SK-N-SH (cell line): Measurements from ENCODE around the gene PFN1. TPM values are rescaled to one million over a fixed set of nuclear protein-coding genes. Genes with fewer than 3 reads are reported as not detected.

Source experiments
- CTCF ChIA-PET: fragments of 300-600, 350-600 bp; formaldehyde crosslinking; extraction: SDS; loops from one replicate; lab custom pipeline; 2021; lab: Yijun Ruan, JAX
- POLR2A ChIA-PET: fragments of 350-600 bp; sonication (Branson Sonifier 250); formaldehyde crosslinking; extraction: SDS; loops from one replicate; lab custom pipeline; 2020; ENCODE audit warnings: antibody characterized with exemption, inconsistent platforms; lab: Yijun Ruan, JAX
- DNase-seq: peaks from one replicate; pipeline ENCODE4 v3.0.0; 2012
- H2AFZ ChIP-seq: fragments of 200-600 bp; sonication (generic); 2 replicates; pipeline ENCODE4 v1.8.1; 2016; ENCODE audit warnings: antibody characterized with exemption, mild to moderate bottlenecking, low read depth
- H3F3A ChIP-seq: fragments of 200-600 bp; sonication (generic); replicated peaks from 2 replicates; pipeline ENCODE3; 2016; ENCODE audit warnings: antibody characterized with exemption, mild to moderate bottlenecking; ENCODE audit not compliant: insufficient read depth
- H3K27ac ChIP-seq, 2 experiments: fragments of 200-500 bp in 1 of 2; fragments of 200-600 bp in 1 of 2; sonication (Bioruptor generic) in 1 of 2; sonication (generic), shearing (Covaris generic) in 1 of 2; 2 replicates each; pipeline versions ENCODE4 v1.5.1 to v1.6.1; 2014 to 2016; ENCODE audit warnings: low read depth in 2 of 2, inconsistent platforms in 1 of 2, low read length in 1 of 2, mild to moderate bottlenecking in 1 of 2, mixed read lengths in 1 of 2
- H3K27me3 ChIP-seq: fragments of 200-600 bp; sonication (generic), shearing (Covaris generic); 2 replicates; pipeline ENCODE4 v1.6.1; 2016; ENCODE audit warnings: mixed run types; ENCODE audit not compliant: insufficient read depth
- H3K36me3 ChIP-seq, 2 experiments: fragments of 200-500 bp in 1 of 2; fragments of 200-600 bp in 1 of 2; sonication (Bioruptor generic) in 1 of 2; sonication (generic) in 1 of 2; replicated peaks in 1 of 2; 2 replicates each; pipeline versions ENCODE3 to v1.5.1; 2014 to 2016; ENCODE audit warnings: low read length in 1 of 2, mild to moderate bottlenecking in 1 of 2; ENCODE audit not compliant: insufficient read depth in 2 of 2, control insufficient read depth in 1 of 2
- H3K4me1 ChIP-seq, 2 experiments: fragments of 200-500 bp in 1 of 2; fragments of 200-600 bp in 1 of 2; sonication (Bioruptor generic) in 1 of 2; sonication (generic), shearing (Covaris generic) in 1 of 2; 2 replicates each; pipeline versions ENCODE4 v1.5.1 to v1.6.1; 2014 to 2016; ENCODE audit warnings: low read depth in 1 of 2, low read length in 1 of 2, mixed run types in 1 of 2; ENCODE audit not compliant: insufficient read depth in 2 of 2, control insufficient read depth in 1 of 2
- H3K4me2 ChIP-seq: fragments of 200-600 bp; sonication (generic), shearing (Covaris generic); 2 replicates; pipeline ENCODE4 v1.6.1; 2017; ENCODE audit warnings: mixed run types
- H3K4me3 ChIP-seq, 2 experiments: fragments of 200-500 bp in 1 of 2; fragments of 200-600 bp in 1 of 2; sonication (Bioruptor generic) in 1 of 2; sonication (generic), shearing (Covaris generic) in 1 of 2; 2 replicates each; pipeline versions ENCODE4 v1.5.1 to v1.8.1; 2014 to 2016; ENCODE audit warnings: low read depth in 2 of 2, inconsistent platforms in 1 of 2, low read length in 1 of 2, mild to moderate bottlenecking in 1 of 2, mixed read lengths in 1 of 2, moderate library complexity in 1 of 2
- H3K79me2 ChIP-seq: fragments of 200-600 bp; sonication (generic); 2 replicates; pipeline ENCODE4 v1.8.1; 2017; ENCODE audit warnings: mild to moderate bottlenecking; ENCODE audit not compliant: insufficient read depth
- H3K9ac ChIP-seq: fragments of 200-600 bp; sonication (generic); 2 replicates; pipeline ENCODE4 v1.6.1; 2017; ENCODE audit warnings: mixed run types
- H3K9me2 ChIP-seq: fragments of 200-600 bp; sonication (generic); 2 replicates; pipeline ENCODE4 v1.6.1; 2017; ENCODE audit warnings: mixed run types
- H3K9me3 ChIP-seq: fragments of 200-600 bp; sonication (generic); 2 replicates; pipeline ENCODE4 v1.6.1; 2017; ENCODE audit warnings: mixed run types, mild to moderate bottlenecking, moderate library complexity
- H4K20me1 ChIP-seq: fragments of 200-600 bp; sonication (generic); 2 replicates; pipeline ENCODE4 v1.6.1; 2017; ENCODE audit warnings: mild to moderate bottlenecking, mixed run types; ENCODE audit not compliant: insufficient read depth
- CHD2 ChIP-seq: fragments of 150-350 bp; IDR thresholded peaks from 2 replicates; pipeline ENCODE4 v1.6.1; 2018; ENCODE audit warnings: low read length; ENCODE audit not compliant: partially characterized antibody
- EZH2phosphoT487 ChIP-seq: fragments of 200-600 bp; sonication (generic); IDR thresholded peaks from 2 replicates; pipeline ENCODE4 v1.6.1; 2017; ENCODE audit warnings: low read depth, mixed run types, mild to moderate bottlenecking, antibody characterized with exemption, moderate library complexity, borderline replicate concordance
- JUND ChIP-seq: IDR thresholded peaks from 2 replicates; pipeline ENCODE4 v1.4.0; 2012
- NFIC ChIP-seq: IDR thresholded peaks from 2 replicates; pipeline ENCODE4 v1.4.0; 2012; ENCODE audit warnings: borderline replicate concordance
- NRF1 ChIP-seq: IDR thresholded peaks from 2 replicates; pipeline ENCODE4 v1.6.1; 2012; ENCODE audit warnings: low read depth, mild to moderate bottlenecking, low read length
- RCOR1 ChIP-seq: fragments of 150-350 bp; IDR thresholded peaks from 2 replicates; pipeline ENCODE4 v1.6.1; 2017; ENCODE audit warnings: antibody characterized with exemption, low read length
- RFX5 ChIP-seq: IDR thresholded peaks from 2 replicates; pipeline ENCODE4 v1.6.1; 2012; ENCODE audit warnings: mild to moderate bottlenecking, improper control_type of control experiment, low read length
- RXRA ChIP-seq: IDR thresholded peaks from 2 replicates; pipeline ENCODE4 v1.4.0; 2012; ENCODE audit warnings: low read depth, mild to moderate bottlenecking, borderline replicate concordance
- SIN3A ChIP-seq: IDR thresholded peaks from 2 replicates; pipeline ENCODE4 v1.6.1; 2012; ENCODE audit warnings: low read depth, mild to moderate bottlenecking, low read length, moderate library complexity, borderline replicate concordance
- SMC3 ChIP-seq: IDR thresholded peaks from 2 replicates; pipeline ENCODE4 v1.6.1; 2012; ENCODE audit warnings: low read depth, low read length, improper control_type of control experiment
- TAF1 ChIP-seq: IDR thresholded peaks from 2 replicates; pipeline ENCODE4 v1.6.1; 2012; ENCODE audit warnings: low read depth, mild to moderate bottlenecking, low read length, moderate library complexity, borderline replicate concordance
- TCF12 ChIP-seq: IDR thresholded peaks from 2 replicates; pipeline ENCODE4 v1.4.0; 2012
- TEAD4 ChIP-seq: IDR thresholded peaks from 2 replicates; pipeline ENCODE4 v1.4.0; 2012; ENCODE audit warnings: mild to moderate bottlenecking, borderline replicate concordance; ENCODE audit not compliant: insufficient read depth
- WGBS: methylation state at CpG from one replicate; pipeline ENCODE4 v1.1.6; 2017; ENCODE audit warnings: low lambda C conversion rate; 5-methylcytosine and 5-hydroxymethylcytosine counted together
- polyA plus RNA-seq, 3 experiments: library from polyadenylated mRNA; depleted of rRNA; stranded (reverse); fragments of >200 nt; gene quantifications; 2 replicates each; pipeline ENCODE4 v1.2.3, GENCODE V29; 2012
- TF ChIP-seq, protein P1 (sequence below): IDR thresholded peaks from 2 replicates; pipeline ENCODE4 v1.6.1; 2012; ENCODE audit warnings: mild to moderate bottlenecking, low read depth, low read length, moderate library complexity
- TF ChIP-seq, protein P2 (sequence below): IDR thresholded peaks from 2 replicates; pipeline ENCODE4; 2012
- TF ChIP-seq, protein P3 (sequence below): IDR thresholded peaks from 2 replicates; pipeline ENCODE4 v1.4.0; 2012; ENCODE audit warnings: low read depth

The PFN1 gene
- polyA plus RNA-seq, 1 of the 3 experiments (the other 2 are of a cell fraction): 2,484 TPM

DNA sequence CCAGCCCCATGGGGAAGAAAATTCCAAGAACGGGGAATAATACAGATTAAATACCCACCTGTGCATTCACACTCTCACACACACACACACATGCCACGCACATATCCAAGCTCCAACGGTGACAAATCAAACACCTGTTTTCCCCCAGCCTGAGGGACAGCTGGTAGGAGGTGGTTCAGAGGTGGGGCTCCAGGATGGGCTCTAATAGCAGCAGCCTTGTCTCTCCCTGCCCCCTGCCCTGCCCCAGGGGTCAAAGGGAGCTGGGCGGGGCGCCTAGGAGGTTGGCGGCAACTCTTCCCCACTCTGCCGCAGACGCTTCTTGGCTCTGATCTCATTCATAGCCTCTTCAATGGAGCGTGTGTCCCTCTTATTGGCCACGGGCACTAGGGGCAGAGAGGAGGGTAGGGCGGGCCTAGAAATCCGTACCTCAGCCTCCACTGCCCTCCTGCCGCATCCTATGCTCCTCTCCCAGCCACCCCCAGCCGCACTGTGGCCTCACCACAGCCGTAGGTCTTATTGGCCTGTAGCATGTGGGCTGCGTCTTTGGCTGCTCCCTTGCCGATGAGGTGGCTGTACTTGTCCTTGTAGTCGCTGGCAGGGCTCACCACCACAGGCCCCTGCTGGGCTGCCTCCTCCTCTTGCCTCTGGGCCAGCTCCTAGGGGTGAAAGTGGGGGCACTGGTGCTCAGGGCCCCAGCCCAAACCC lies 11.1 kb upstream of the PFN1 start (continued):
- no peak for TF ChIP-seq NRF1
- no peak for TF ChIP-seq RFX5
- TF ChIP-seq, protein P1, sequence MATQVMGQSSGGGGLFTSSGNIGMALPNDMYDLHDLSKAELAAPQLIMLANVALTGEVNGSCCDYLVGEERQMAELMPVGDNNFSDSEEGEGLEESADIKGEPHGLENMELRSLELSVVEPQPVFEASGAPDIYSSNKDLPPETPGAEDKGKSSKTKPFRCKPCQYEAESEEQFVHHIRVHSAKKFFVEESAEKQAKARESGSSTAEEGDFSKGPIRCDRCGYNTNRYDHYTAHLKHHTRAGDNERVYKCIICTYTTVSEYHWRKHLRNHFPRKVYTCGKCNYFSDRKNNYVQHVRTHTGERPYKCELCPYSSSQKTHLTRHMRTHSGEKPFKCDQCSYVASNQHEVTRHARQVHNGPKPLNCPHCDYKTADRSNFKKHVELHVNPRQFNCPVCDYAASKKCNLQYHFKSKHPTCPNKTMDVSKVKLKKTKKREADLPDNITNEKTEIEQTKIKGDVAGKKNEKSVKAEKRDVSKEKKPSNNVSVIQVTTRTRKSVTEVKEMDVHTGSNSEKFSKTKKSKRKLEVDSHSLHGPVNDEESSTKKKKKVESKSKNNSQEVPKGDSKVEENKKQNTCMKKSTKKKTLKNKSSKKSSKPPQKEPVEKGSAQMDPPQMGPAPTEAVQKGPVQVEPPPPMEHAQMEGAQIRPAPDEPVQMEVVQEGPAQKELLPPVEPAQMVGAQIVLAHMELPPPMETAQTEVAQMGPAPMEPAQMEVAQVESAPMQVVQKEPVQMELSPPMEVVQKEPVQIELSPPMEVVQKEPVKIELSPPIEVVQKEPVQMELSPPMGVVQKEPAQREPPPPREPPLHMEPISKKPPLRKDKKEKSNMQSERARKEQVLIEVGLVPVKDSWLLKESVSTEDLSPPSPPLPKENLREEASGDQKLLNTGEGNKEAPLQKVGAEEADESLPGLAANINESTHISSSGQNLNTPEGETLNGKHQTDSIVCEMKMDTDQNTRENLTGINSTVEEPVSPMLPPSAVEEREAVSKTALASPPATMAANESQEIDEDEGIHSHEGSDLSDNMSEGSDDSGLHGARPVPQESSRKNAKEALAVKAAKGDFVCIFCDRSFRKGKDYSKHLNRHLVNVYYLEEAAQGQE: no peak
- TF ChIP-seq SMC3: no peak
- TF ChIP-seq JUND: no peak
- no peak for TF ChIP-seq TCF12
- no peak for TF ChIP-seq RCOR1

DNA sequence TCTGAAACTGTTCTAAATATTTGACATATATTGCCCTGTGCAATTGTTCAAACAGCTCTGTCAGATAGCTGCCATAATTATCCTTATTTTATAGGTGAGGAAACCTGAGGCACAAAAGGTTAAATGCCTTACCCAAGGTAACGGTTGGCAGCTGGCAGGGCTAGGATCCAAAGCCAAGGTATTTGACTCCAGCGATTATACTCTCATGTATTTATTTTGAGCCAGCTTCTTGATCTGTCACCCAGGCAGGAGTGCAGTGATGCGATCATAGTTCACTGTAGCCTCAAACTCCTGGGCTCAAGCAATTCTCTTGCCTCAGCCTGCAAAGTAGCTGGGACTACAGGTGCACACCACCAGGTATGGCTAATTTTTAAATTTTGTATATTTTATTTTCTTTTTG lies 9.8 kb upstream of the PFN1 start:
- Histone ChIP-seq H3K9me2 (no peaks in the 10 kb centered on the region), H3K4me3 (no peak overlapping the region), H2AFZ (no peak overlapping the region), H3K36me3 (peaks cover 4 to 10% of the 10 kb centered on the region in 2 experiments), H3K79me2 (no peaks in the 10 kb centered on the region), H3F3A (peaks cover 13% of the 10 kb centered on the region), H3K9me3 (no peaks in the 10 kb centered on the region), H3K4me1 (peaks cover 0 to 12% of the 10 kb centered on the region in 2 experiments; a peak in 3 of 4 replicates), H4K20me1 (no peaks in the 10 kb centered on the region), H3K4me2 (no peak overlapping the region), H3K27ac (no peak overlapping the region), H3K27me3 (no peaks in the 10 kb centered on the region), H3K9ac (no peak overlapping the region)
- WGBS: 66% methylated on average over 3 of the region's 3 CpGs
- POLR2A ChIA-PET: no interaction called here
- DNase-seq: no peak
- CTCF ChIA-PET: no interaction called here
- TF ChIP-seq, protein P1: no peak
- TF ChIP-seq, protein P2, sequence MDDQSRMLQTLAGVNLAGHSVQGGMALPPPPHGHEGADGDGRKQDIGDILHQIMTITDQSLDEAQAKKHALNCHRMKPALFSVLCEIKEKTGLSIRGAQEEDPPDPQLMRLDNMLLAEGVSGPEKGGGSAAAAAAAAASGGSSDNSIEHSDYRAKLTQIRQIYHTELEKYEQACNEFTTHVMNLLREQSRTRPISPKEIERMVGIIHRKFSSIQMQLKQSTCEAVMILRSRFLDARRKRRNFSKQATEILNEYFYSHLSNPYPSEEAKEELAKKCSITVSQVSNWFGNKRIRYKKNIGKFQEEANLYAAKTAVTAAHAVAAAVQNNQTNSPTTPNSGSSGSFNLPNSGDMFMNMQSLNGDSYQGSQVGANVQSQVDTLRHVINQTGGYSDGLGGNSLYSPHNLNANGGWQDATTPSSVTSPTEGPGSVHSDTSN: no peak
- TF ChIP-seq SIN3A (no peak), CHD2 (no peak), EZH2phosphoT487 (no peak), TEAD4 (no peak), NFIC (no peak), RXRA (no peak), TAF1 (no peak)
- TF ChIP-seq, protein P3, sequence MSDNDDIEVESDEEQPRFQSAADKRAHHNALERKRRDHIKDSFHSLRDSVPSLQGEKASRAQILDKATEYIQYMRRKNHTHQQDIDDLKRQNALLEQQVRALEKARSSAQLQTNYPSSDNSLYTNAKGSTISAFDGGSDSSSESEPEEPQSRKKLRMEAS: no peak
